ENCODE results near the gene BCL2L13.

Gene BCL2L13

GRCh38 chr22:17638432-17639246 lies at the start of gene BCL2L13:
TSS of gene BCL2L13 (plus strand) at chr22:17638757. CDS start at chr22:17655712, 16,955 bp downstream.
- ChIA-PET CTCF (interaction anchor here (1.3 kb wide), 1 partner anchor 468 kb away, joined by 4 read pairs; no protein-coding TSS in a partner anchor), POLR2A (interaction anchor here (0.8 to 1.6 kb wide), 14 partner anchors 9 to 480 kb away, joined by 3 to 19 read pairs (median 4); no protein-coding TSS in a partner anchor)
- no peak for TF ChIP-seq CTBP1 (IDR thresholded peaks at IDR 0.05; ENCODE audit: borderline replicate concordance)
- TF ChIP-seq TARDBP (IDR thresholded peaks at IDR 0.05), result no peak
- TF ChIP-seq FOXA1 (IDR thresholded peaks at IDR 0.05), result no peak
- no peak for TF ChIP-seq FOXK2 (IDR thresholded peaks at IDR 0.05)
- TF ChIP-seq BHLHE40 (IDR thresholded peaks at IDR 0.05; ENCODE audit: borderline replicate concordance), result no peak
- TF ChIP-seq SUZ12 (IDR thresholded peaks at IDR 0.05), result no peak
- TF ChIP-seq NFRKB (IDR thresholded peaks at IDR 0.05), result peak; percentile 86
- peak; percentile 14; the same call in 1 of the 2 replicates for TF ChIP-seq PKNOX1 (IDR thresholded peaks at IDR 0.05)
- no peak for TF ChIP-seq SP1 (IDR thresholded peaks at IDR 0.05)
- no peak for TF ChIP-seq FOXM1 (IDR thresholded peaks at IDR 0.05; ENCODE audit: borderline replicate concordance)
- no peak for TF ChIP-seq ARNT (IDR thresholded peaks at IDR 0.05)
- TF ChIP-seq HDGF (IDR thresholded peaks at IDR 0.05; ENCODE audit: borderline replicate concordance), result no peak
- peak; percentile 68 for TF ChIP-seq ELF4 (IDR thresholded peaks at IDR 0.05)
- no peak for TF ChIP-seq ZNF384 (IDR thresholded peaks at IDR 0.05)
- TF ChIP-seq L3MBTL2 (conservative IDR thresholded peaks at IDR 0.05), result peak; percentile 63
- TF ChIP-seq LEF1 (IDR thresholded peaks at IDR 0.05; ENCODE audit: borderline replicate concordance), result peak; percentile 23; the same call in 1 of the 2 replicates
- DNase-seq (ENCODE audit: extremely low spot score), result peak; percentile 95

GRCh38 chr22:17589810-17590375 lies 48.7 kb upstream of the BCL2L13 start:
- no peak for DNase-seq (ENCODE audit: extremely low spot score)
- TF ChIP-seq SUZ12 (IDR thresholded peaks at IDR 0.05) (no peak), L3MBTL2 (conservative IDR thresholded peaks at IDR 0.05) (no peak), ZNF384 (IDR thresholded peaks at IDR 0.05) (no peak), CTBP1 (IDR thresholded peaks at IDR 0.05; ENCODE audit: borderline replicate concordance) (no peak), HDGF (IDR thresholded peaks at IDR 0.05; ENCODE audit: borderline replicate concordance) (no peak), NFRKB (IDR thresholded peaks at IDR 0.05) (no peak), ARNT (IDR thresholded peaks at IDR 0.05) (no peak), FOXM1 (IDR thresholded peaks at IDR 0.05; ENCODE audit: borderline replicate concordance) (no peak), LEF1 (IDR thresholded peaks at IDR 0.05; ENCODE audit: borderline replicate concordance) (no peak), FOXA1 (IDR thresholded peaks at IDR 0.05) (no peak), PKNOX1 (IDR thresholded peaks at IDR 0.05) (no peak), BHLHE40 (IDR thresholded peaks at IDR 0.05; ENCODE audit: borderline replicate concordance) (no peak), SP1 (IDR thresholded peaks at IDR 0.05) (no peak), FOXK2 (IDR thresholded peaks at IDR 0.05) (no peak), TARDBP (IDR thresholded peaks at IDR 0.05) (no peak)
- POLR2A ChIA-PET, result interaction anchor here (1.1 kb wide), 1 partner anchor 49 kb away, joined by 3 read pairs; no protein-coding TSS in a partner anchor
- CTCF ChIA-PET, result no interaction called here

GRCh38 chr22:17590586-17590985 lies 48.0 kb upstream of the BCL2L13 start:
- CTCF ChIA-PET, result no interaction called here
- POLR2A ChIA-PET, result no interaction called here
- DNase-seq (ENCODE audit: extremely low spot score), result no peak
- no peak for TF ChIP-seq SP1 (IDR thresholded peaks at IDR 0.05)

GRCh38 chr22:17592201-17592600 lies 46.4 kb upstream of the BCL2L13 start:
- CTCF ChIA-PET, result no interaction called here
- TF ChIP-seq CTBP1 (IDR thresholded peaks at IDR 0.05; ENCODE audit: borderline replicate concordance) (no peak), L3MBTL2 (conservative IDR thresholded peaks at IDR 0.05) (no peak), FOXK2 (IDR thresholded peaks at IDR 0.05) (no peak), ARNT (IDR thresholded peaks at IDR 0.05) (no peak), SUZ12 (IDR thresholded peaks at IDR 0.05) (no peak), FOXM1 (IDR thresholded peaks at IDR 0.05; ENCODE audit: borderline replicate concordance) (no peak), PKNOX1 (IDR thresholded peaks at IDR 0.05) (no peak), BHLHE40 (IDR thresholded peaks at IDR 0.05; ENCODE audit: borderline replicate concordance) (no peak), TARDBP (IDR thresholded peaks at IDR 0.05) (no peak), HDGF (IDR thresholded peaks at IDR 0.05; ENCODE audit: borderline replicate concordance) (no peak)
- POLR2A ChIA-PET, result no interaction called here
- DNase-seq (ENCODE audit: extremely low spot score), result no peak

GRCh38 chr22:17596226-17596625 lies 42.3 kb upstream of the BCL2L13 start:
- ChIA-PET POLR2A (no interaction called here), CTCF (no interaction called here)
- no peak for TF ChIP-seq TARDBP (IDR thresholded peaks at IDR 0.05)
- no peak for DNase-seq (ENCODE audit: extremely low spot score)

- TF ChIP-seq HDGF (IDR thresholded peaks at IDR 0.05; ENCODE audit: borderline replicate concordance), result no peak
- TF ChIP-seq FOXM1 (IDR thresholded peaks at IDR 0.05; ENCODE audit: borderline replicate concordance), result no peak
- no peak for TF ChIP-seq BHLHE40 (IDR thresholded peaks at IDR 0.05; ENCODE audit: borderline replicate concordance)
- no peak for TF ChIP-seq LEF1 (IDR thresholded peaks at IDR 0.05; ENCODE audit: borderline replicate concordance)
- no peak for TF ChIP-seq FOXK2 (IDR thresholded peaks at IDR 0.05)
- no peak for TF ChIP-seq L3MBTL2 (conservative IDR thresholded peaks at IDR 0.05)
- no peak for TF ChIP-seq PKNOX1 (IDR thresholded peaks at IDR 0.05)
- TF ChIP-seq ZNF384 (IDR thresholded peaks at IDR 0.05), result no peak
- TF ChIP-seq ELF4 (IDR thresholded peaks at IDR 0.05), result no peak
- TF ChIP-seq SUZ12 (IDR thresholded peaks at IDR 0.05), result no peak
- no peak for TF ChIP-seq FOXA1 (IDR thresholded peaks at IDR 0.05)
- TF ChIP-seq SP1 (IDR thresholded peaks at IDR 0.05), result no peak
- POLR2A ChIA-PET, result no interaction called here
- no peak for DNase-seq (ENCODE audit: extremely low spot score)
Observed at GRCh38 chr22:17597217-17597616, 41.3 kb upstream of the BCL2L13 start.

More at GRCh38 chr22:17597217-17597616, 41.3 kb upstream of the BCL2L13 start:
- CTCF ChIA-PET, result interaction anchor here (0.8 to 1.6 kb wide), 2 partner anchors 9 to 425 kb away, joined by 3 read pairs; no protein-coding TSS in a partner anchor

Data from HEK293T (cell line).